Colonic mucosa (tissue), 4 donors: Measurements from ENCODE around the gene PRKCE. TPM values are rescaled to one million over a fixed set of nuclear protein-coding genes. Genes with fewer than 3 reads are reported as not detected.

Experiments
- DNase-seq: peaks from one replicate; pipeline ENCODE4 v3.0.0-alpha.2; 2020
- H3K27ac ChIP-seq: fragments of 200-600 bp; one replicate; pipeline ENCODE4 v1.8.0; 2021
- H3K27me3 ChIP-seq: fragments of 200-600 bp; one replicate; pipeline ENCODE4 v1.8.0; 2021
- H3K36me3 ChIP-seq: fragments of 200-600 bp; one replicate; pipeline ENCODE4 v1.8.0; 2021
- H3K4me1 ChIP-seq: fragments of 200-600 bp; one replicate; pipeline ENCODE4 v1.8.0; 2021; ENCODE audit warnings: mild to moderate bottlenecking
- H3K4me3 ChIP-seq: fragments of 200-600 bp; one replicate; pipeline ENCODE4 v1.8.0; 2021
- H3K9ac ChIP-seq, 2 donors: one replicate each; pipeline ENCODE4 v1.7.0; 2013; ENCODE audit warnings: control low read depth in 2 of 2, low read depth in 2 of 2, low read length in 2 of 2
- H3K9me3 ChIP-seq: fragments of 200-600 bp; one replicate; pipeline ENCODE4 v1.8.0; 2021
- intact Hi-C: fragments of 100-400 bp; cut with DNase I; formaldehyde crosslinking; loops from one replicate; pipeline ENCODE4 v1.14.1; 2022
- total RNA-seq, 2 donors: library from RNA; stranded (reverse); fragmentation: NEBNext Ultra II Directional in 1 of 2; extraction: Animal tissue kit (Norgen Biotek cat#: 25700) in 1 of 2; gene quantifications; one replicate each; pipeline ENCODE4 v1.2.1, GENCODE V29; 2021
- TF ChIP-seq, protein P1 (sequence below): fragments of 200-600 bp; IDR thresholded peaks from one replicate; pipeline ENCODE4 v1.8.0; 2022; ENCODE audit warnings: antibody characterized with exemption, mild to moderate bottlenecking
- donor health status: healthy.
- donor health status: DM: no; HTN: no; CAD: no.
- donor health status: DM: no; HTN: no; CAD: no.

The PRKCE gene
- total RNA-seq, 2 donors from 2014 or later: 17.5 to 25.8 TPM

GRCh38 chr2:45839508-45840251 is 188.2 kb downstream of the PRKCE start:
- H3K27ac ChIP-seq: no peak overlapping the region

DNA sequence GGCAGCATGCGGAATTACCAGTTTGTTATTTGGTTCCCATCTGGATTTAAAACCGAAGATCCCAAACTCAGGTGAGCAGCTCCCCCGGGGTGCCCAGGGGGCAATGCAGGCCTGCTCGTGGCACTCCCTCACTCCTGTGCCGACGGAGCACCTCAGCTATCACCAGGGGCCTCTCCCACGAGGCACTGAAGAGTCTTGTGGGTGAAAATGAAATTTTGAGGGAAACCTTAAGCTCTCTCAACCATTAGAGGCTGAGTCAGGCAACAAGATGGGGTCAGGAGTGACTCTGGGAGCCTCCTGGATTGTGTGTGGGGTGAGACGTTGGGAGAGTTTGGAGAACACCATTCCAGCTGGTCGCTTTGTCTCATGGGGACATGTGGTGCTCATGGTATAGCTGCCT is 189.0 kb downstream of the PRKCE start:
- no peak overlapping the region for H3K27ac ChIP-seq
- no peak overlapping the region for H3K4me3 ChIP-seq
- TF ChIP-seq, protein P1, sequence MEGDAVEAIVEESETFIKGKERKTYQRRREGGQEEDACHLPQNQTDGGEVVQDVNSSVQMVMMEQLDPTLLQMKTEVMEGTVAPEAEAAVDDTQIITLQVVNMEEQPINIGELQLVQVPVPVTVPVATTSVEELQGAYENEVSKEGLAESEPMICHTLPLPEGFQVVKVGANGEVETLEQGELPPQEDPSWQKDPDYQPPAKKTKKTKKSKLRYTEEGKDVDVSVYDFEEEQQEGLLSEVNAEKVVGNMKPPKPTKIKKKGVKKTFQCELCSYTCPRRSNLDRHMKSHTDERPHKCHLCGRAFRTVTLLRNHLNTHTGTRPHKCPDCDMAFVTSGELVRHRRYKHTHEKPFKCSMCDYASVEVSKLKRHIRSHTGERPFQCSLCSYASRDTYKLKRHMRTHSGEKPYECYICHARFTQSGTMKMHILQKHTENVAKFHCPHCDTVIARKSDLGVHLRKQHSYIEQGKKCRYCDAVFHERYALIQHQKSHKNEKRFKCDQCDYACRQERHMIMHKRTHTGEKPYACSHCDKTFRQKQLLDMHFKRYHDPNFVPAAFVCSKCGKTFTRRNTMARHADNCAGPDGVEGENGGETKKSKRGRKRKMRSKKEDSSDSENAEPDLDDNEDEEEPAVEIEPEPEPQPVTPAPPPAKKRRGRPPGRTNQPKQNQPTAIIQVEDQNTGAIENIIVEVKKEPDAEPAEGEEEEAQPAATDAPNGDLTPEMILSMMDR: no peak
- H3K27me3 ChIP-seq: no peaks in the 10 kb centered on the region
- no peak for DNase-seq
- H3K36me3 ChIP-seq: no peaks in the 10 kb centered on the region
- no peaks in the 10 kb centered on the region for H3K4me1 ChIP-seq
- intact Hi-C loops: no loop called here
- no peak overlapping the region for H3K9ac ChIP-seq
- H3K9me3 ChIP-seq: no peaks in the 10 kb centered on the region

More at GRCh38 chr2:45839508-45840251, 188.2 kb downstream of the PRKCE start:
- Histone ChIP-seq H3K4me3 (no peak overlapping the region), H3K36me3 (no peaks in the 10 kb centered on the region), H3K9me3 (no peaks in the 10 kb centered on the region), H3K9ac (no peak overlapping the region), H3K4me1 (no peaks in the 10 kb centered on the region), H3K27me3 (no peaks in the 10 kb centered on the region)
- intact Hi-C loops: no loop called here
- DNase-seq: no peak
- TF ChIP-seq, protein P1: no peak

DNA sequence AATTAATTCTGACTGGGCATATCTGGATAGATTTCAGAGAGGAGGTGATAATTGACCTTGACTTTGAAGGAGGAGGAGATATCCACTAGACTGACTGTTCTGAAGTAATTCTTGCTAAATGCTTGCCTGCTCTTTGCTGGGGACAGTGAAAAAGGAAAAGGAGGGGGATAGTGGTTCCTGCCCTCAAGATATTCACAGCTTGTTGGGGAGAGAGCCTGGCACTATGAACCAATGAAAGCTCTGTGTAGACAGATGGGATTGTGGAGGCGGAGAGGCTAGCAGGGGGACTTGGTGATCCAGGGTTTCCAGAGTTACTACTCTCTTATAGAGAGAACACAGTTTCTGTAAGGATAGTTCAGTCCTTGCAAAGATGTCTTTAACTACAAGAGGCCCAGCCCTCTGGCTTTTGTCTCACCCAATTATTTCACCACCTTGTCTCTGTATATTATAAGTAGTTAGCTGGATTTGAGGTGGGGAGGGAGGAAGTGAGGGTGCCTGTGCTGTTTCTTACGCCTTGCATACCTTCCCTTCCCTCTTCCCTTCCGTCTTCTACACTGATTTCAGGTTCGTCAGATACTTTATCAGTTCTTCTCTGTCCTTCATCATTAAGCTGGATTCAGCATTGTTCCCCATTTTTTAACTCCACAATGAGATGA is 190.4 kb downstream of the PRKCE start:
- TF ChIP-seq, protein P1: no peak
- Histone ChIP-seq H3K27me3 (no peaks in the 10 kb centered on the region), H3K9me3 (no peaks in the 10 kb centered on the region), H3K4me1 (no peaks in the 10 kb centered on the region), H3K4me3 (no peak overlapping the region), H3K27ac (no peak overlapping the region), H3K9ac (no peak overlapping the region), H3K36me3 (no peaks in the 10 kb centered on the region)
- DNase-seq: no peak
- intact Hi-C loops: no loop called here

DNA sequence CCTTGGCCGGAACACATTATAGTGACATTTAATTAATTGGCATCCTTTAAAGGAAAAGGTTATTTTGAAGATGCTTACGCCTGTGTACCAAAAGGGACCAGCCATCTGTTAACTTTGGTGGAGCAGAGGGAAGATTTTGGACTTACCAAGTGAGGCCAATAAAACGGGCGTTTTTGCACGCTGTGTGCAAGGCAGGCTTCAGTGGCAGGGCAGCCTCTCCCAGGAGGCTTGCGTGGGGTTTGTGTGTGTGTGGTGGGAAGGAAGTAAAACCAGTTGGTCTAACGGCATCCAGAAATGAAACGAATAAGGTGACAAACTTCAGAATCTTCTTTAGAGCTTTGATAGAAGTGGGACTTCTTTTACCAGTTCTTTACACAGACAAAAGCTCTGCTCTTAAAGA is 191.7 kb downstream of the PRKCE start:
- TF ChIP-seq, protein P1: no peak
- no peak for DNase-seq
- Histone ChIP-seq H3K4me1 (no peaks in the 10 kb centered on the region), H3K27ac (no peak overlapping the region), H3K36me3 (no peaks in the 10 kb centered on the region), H3K9me3 (no peaks in the 10 kb centered on the region), H3K4me3 (no peak overlapping the region), H3K9ac (no peak overlapping the region), H3K27me3 (no peaks in the 10 kb centered on the region)
- intact Hi-C loops: no loop called here

DNA sequence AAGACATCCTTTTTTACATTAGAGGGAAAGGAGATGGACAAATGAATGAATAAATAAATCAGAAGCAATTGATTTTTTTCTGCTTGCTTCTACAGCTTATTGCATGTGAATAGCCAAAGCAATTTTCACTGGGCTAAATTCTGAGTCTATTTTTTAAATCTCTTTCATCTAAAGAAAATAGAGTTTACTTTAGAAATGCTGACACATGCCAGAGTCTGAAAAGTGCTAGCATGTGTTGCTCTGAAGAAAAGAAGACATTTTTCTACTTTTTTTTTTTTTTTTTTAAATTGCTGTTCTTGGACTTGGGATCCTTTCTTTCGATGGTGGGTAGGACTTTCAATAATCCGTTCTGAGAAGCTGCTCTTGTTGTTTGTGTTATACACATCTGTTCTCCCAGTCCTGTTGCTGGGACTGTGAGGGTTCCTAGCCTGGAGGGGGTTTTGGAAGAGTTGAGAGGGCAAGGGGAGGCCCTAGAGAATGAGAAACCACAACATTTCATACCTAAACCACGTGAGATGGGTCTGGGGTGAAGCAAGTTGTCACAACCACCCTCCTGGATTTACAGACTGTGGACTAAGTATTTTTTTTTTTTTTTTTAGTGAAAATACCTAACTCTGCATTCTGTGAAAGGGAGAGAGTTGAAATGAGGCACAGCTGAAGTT is 193.5 kb downstream of the PRKCE start:
- intact Hi-C loops: no loop called here
- no peak overlapping the region for H3K4me3 ChIP-seq
- no peaks in the 10 kb centered on the region for H3K9me3 ChIP-seq
- DNase-seq: no peak
- H3K36me3 ChIP-seq: no peaks in the 10 kb centered on the region
- H3K4me1 ChIP-seq: no peaks in the 10 kb centered on the region
- no peak overlapping the region for H3K9ac ChIP-seq
- TF ChIP-seq, protein P1: no peak
- H3K27ac ChIP-seq: no peak overlapping the region
- no peaks in the 10 kb centered on the region for H3K27me3 ChIP-seq
